Urinary bladder (tissue), 4 donors: ENCODE data around the gene FARP2. TPM values are rescaled to one million over a fixed set of nuclear protein-coding genes. Genes with fewer than 3 reads are reported as not detected.
"Not testable (repeated sequence)": the region's sequence is repeated elsewhere in the genome, so short reads cannot be mapped to it uniquely, and the experiment has no call there.

ENCODE experiments used
- DNase-seq: peaks from one replicate; pipeline ENCODE4 v3.0.0-alpha.2; 2015; ENCODE audit errors: extremely low spot score
- H3K27ac ChIP-seq: one replicate; pipeline ENCODE4 v1.5.1; 2013; ENCODE audit warnings: low read depth, mild to moderate bottlenecking, moderate library complexity
- H3K36me3 ChIP-seq: one replicate; pipeline ENCODE4 v1.6.1; 2013; ENCODE audit warnings: mild to moderate bottlenecking, moderate library complexity; ENCODE audit not compliant: insufficient read depth
- H3K4me1 ChIP-seq: one replicate; pipeline ENCODE4 v1.6.1; 2013; ENCODE audit warnings: mild to moderate bottlenecking, moderate library complexity; ENCODE audit not compliant: insufficient read depth
- H3K4me3 ChIP-seq: one replicate; pipeline ENCODE4 v1.5.1; 2013; ENCODE audit warnings: low read depth, low read length
- WGBS: extraction: QIAGEN DNeasy Blood & Tissue Kit; methylation state at CpG from one replicate; pipeline ENCODE4 v1.1.7; 2013; 5-methylcytosine and 5-hydroxymethylcytosine counted together
- polyA plus RNA-seq: library from polyadenylated mRNA; stranded (reverse); fragments of 200-250 nt; gene quantifications from one replicate; pipeline ENCODE4 v1.2.3, GENCODE V29; 2013
- total RNA-seq: library from RNA; depleted of rRNA; stranded (reverse); fragments of >200 nt; gene quantifications from one replicate; pipeline ENCODE4 v1.2.3, GENCODE V29; 2014
- donor health status: healthy with polysubstance abuse.
- donor health status: healthy.

The FARP2 gene
- total and polyA plus RNA-seq, 2 donors: 16.2 to 51.7 TPM

GRCh38 chr2:241417626-241418025 lies 61.5 kb downstream of the FARP2 start:
- 81% methylated on average over 6 of the region's 6 CpGs for WGBS
- Histone ChIP-seq H3K4me3 (no peak overlapping the region), H3K36me3 (no peaks in the 10 kb centered on the region)

GRCh38 chr2:241421330-241421729 lies 65.2 kb downstream of the FARP2 start:
- Histone ChIP-seq H3K4me1 (no peaks in the 10 kb centered on the region), H3K4me3 (no peak overlapping the region), H3K27ac (no peak overlapping the region), H3K36me3 (no peaks in the 10 kb centered on the region)
- DNase-seq: no peak
- 93% methylated on average over 3 of the region's 3 CpGs for WGBS

More at GRCh38 chr2:241417626-241418025, 61.5 kb downstream of the FARP2 start:
- no peak overlapping the region for H3K27ac ChIP-seq
- DNase-seq: no peak
- H3K4me1 ChIP-seq: no peaks in the 10 kb centered on the region

DNA sequence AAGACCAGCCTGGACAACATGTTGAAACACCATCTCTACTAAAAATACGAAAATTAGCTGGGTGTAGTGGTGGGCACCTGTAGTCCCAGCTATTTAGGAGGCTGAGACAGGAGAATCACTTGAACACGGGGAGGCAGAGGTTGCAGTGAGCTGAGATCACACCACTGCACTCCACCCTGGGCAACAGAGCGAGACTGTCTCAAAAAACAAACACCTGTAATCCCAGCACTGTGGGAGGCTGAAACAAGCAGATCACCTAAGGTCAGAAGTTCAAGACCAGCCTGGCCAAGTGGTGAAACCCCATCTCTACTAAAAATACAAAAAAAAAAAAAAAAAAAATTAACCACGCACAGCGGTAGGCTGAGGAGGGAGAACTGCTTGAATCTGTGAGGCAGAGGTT lies 65.9 kb downstream of the FARP2 start:
- 97% methylated on average over 5 of the region's 5 CpGs for WGBS
- H3K4me3 ChIP-seq, H3K4me1 ChIP-seq, DNase-seq, H3K27ac ChIP-seq, H3K36me3 ChIP-seq: not testable (repeated sequence)

DNA sequence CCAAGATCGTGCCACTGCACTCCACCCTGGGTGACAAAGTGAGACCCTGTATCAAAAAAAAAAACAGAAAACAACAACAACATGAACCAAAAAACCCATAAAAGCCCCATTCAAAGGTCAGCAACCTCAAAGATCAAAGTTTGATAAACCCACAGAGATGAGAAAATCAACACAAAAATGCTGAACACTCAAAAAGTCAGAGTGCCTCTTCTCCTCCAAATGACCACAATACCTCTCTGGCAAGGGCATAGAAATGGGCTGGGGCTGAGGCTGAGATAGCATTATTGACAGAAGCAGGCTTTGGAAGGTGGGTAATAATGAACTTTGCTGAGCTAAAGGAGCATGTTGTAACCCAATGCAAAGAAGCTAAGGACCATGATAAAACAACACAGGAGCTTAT lies 66.3 kb downstream of the FARP2 start:
- H3K4me1 ChIP-seq: no peaks in the 10 kb centered on the region
- DNase-seq: no peak
- WGBS: 100% methylated on average over 1 of the region's 1 CpG
- H3K27ac ChIP-seq: no peak overlapping the region
- no peak overlapping the region for H3K4me3 ChIP-seq
- no peaks in the 10 kb centered on the region for H3K36me3 ChIP-seq

DNA sequence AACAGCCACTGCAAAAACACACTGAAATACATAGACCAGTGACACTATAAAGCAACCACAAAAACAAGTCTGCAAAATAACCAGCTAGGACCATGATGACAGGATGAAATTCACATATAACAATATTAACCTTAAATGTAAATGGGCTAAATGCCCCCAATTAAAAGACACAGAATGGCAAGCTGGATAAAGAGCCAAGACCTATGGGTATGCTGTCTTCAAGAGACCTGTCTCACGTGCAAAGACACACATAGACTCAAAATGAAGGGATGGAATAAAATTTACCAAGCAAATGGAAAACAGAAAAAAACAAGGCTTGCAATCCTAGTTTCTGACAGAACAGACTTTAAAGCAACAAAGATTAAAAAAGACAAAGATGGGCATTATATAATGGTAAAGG lies 67.4 kb downstream of the FARP2 start:
- not testable (repeated sequence) for H3K36me3 ChIP-seq, H3K27ac ChIP-seq, H3K4me3 ChIP-seq, DNase-seq, H3K4me1 ChIP-seq
- WGBS: 97% methylated on average over 1 of the region's 1 CpG

DNA sequence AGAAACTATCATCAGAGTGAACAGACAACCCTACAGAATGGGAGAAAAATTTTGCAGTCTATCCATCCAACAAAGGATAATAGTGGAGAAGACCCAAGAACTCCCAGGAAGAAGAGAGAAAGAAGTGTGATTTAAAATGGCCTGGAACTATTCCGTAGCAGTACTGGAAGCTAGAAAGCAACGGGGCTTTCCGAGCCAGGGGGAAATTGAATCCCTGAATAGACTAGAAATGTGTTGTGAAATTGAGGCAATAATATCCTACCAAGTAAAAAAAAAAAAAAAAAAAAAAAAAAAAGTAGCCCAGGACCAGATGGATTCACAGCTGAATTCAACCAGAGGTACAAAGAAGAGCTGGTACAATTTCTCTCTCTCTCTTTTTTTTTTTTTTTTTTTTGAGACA lies 69.3 kb downstream of the FARP2 start:
- H3K27ac ChIP-seq: no peak overlapping the region
- 97% methylated on average over 3 of the region's 3 CpGs for WGBS

DNA sequence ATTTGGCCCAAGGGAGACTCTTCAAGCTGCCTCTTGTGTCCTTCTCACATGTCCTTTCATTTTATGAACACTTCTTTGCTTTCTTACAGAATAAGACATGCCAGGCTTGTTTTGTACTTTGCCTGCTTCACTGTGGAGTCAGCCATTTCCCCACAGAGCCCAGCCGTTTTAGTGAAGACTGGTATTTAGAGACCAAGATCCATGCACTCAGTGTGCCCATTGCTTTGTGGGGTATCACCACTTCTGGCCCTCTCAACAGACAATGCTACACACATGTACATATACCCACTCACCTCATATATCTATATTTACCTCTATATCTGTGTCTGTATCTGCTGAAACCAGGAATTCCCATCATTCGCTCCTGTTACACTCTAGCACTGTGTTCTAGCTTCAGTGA lies 74.1 kb downstream of the FARP2 start:
- WGBS: 93% methylated on average over 2 of the region's 2 CpGs

More for the DNA sequence above, 69.3 kb downstream of the FARP2 start:
- DNase-seq: no peak
- Histone ChIP-seq H3K4me1 (no peaks in the 10 kb centered on the region), H3K4me3 (no peak overlapping the region), H3K36me3 (no peaks in the 10 kb centered on the region)

DNA sequence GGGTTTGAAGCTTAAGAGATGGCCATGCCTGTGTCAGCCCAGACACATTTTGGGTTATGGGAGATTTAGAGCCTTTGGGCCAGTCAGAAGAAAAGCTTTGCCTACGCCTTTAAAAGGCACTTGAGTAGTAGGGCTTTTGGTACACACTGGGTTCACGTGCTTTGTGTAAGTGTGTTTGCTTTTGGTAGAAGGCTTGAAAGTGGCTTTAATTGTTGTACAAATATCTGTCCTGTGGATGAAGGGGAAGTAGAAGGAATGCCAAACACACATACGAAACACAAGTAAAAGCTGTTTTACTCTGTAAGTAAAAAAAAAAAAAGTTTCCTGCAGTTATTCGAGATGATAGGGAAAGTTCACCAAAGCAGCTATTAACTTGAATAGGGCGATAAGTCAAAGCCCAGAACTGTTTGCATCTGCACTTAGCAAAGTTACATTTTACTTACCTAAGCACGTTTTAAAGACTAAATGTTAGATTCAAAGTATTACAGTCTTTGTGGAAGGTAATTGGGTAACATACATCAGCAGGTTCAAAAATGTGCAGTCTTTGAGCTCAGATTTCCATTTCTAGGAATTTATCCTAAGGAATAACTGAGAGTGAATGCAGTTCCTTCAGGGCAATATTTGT lies 76.9 kb downstream of the FARP2 start:
- H3K27ac ChIP-seq: no peak overlapping the region
- H3K36me3 ChIP-seq: peaks cover 8% of the 10 kb centered on the region
- no peak for DNase-seq
- 90% methylated on average over 6 of the region's 6 CpGs for WGBS
- no peak overlapping the region for H3K4me3 ChIP-seq
- H3K4me1 ChIP-seq: no peaks in the 10 kb centered on the region

More for the DNA sequence above, 74.1 kb downstream of the FARP2 start:
- peaks cover 7% of the 10 kb centered on the region for H3K36me3 ChIP-seq
- DNase-seq: no peak
- no peak overlapping the region for H3K4me3 ChIP-seq
- no peak overlapping the region for H3K27ac ChIP-seq
- no peaks in the 10 kb centered on the region for H3K4me1 ChIP-seq

DNA sequence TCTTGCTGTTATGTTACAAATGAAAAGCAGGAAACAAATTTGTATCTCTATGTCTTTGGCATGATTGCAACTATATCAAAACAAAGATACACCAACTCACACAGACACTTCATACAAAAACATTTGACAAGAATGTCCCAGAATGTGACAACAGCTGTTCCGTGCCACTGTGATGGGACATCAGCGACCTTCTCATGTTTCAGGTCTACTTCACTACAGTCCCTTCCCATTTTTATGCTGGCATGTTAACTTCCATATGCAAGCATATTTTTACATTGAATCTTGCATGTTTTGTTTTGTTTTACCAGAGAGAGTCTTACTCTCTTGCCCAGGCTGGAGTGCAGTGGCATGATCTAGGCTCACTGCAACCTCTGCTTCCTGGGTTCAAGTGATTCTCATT lies 81.1 kb downstream of the FARP2 start:
- 94% methylated on average over 2 of the region's 2 CpGs for WGBS
- no peak overlapping the region for H3K27ac ChIP-seq
- no peak overlapping the region for H3K4me3 ChIP-seq
- H3K36me3 ChIP-seq: peaks cover 14% of the 10 kb centered on the region
- no peak for DNase-seq
- H3K4me1 ChIP-seq: no peaks in the 10 kb centered on the region

DNA sequence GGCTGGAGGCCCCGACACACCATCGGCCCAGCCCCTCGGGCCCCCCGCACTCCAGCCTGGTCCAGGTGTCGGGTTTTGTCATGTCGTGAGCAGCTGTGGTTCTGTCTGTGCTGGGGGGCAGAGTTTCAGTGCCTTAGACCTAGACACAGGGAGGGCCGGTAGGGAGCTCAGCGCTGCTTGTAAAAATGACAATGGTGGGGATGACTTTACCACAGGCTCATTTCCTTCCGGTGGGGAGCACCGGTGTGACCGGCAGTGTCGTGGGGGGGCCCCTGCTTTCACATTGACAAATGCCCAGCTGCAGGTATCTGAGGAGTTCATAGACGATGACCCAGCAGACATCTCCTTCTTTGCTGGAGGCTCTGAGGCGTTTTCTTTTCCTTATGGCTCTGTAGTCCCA lies 85.4 kb downstream of the FARP2 start:
- no peaks in the 10 kb centered on the region for H3K4me1 ChIP-seq
- DNase-seq: no peak
- H3K4me3 ChIP-seq: no peak overlapping the region
- H3K27ac ChIP-seq: no peak overlapping the region
- WGBS: 81% methylated on average over 14 of the region's 14 CpGs
- peaks cover 12% of the 10 kb centered on the region for H3K36me3 ChIP-seq

DNA sequence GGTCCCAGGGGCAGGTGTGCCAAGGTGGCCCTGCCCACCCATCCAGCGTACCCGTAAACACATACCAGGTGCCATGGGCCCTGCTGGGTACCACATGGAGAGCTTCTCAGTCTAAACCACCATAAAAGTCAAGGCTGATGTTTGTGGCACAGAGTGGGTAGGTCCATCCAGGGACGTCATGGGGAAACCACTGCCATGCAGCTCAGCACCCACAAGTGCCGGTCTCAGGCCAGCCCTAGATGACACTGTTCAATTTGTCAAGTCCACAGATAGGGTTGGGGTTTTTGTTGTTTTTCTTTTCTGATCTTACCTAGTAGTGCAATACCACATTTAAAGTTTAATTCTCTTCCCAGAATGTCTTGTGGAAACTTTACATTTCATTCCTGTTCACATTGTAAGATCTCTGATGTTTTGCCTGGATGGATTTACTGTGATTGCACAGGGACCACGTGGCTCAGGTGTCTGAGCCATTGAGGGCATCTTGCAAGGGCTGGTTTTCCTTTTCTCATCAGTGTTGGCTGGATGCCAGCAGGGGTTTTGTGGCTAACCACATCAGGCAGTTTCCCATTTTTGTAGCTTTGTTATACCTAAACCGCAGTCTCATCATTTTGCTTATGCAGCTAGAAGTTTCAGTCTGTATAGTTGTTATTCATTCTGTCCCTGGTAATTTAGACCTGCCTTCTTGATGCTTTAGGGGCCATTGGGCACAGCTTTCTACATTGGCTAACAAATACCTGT lies 87.6 kb downstream of the FARP2 start:
- Histone ChIP-seq H3K4me3 (no peak overlapping the region), H3K27ac (no peak overlapping the region), H3K36me3 (peaks cover 11% of the 10 kb centered on the region), H3K4me1 (no peaks in the 10 kb centered on the region)
- 83% methylated on average over 6 of the region's 6 CpGs for WGBS
- DNase-seq: no peak

GRCh38 chr2:241445426-241445825 lies 89.3 kb downstream of the FARP2 start:
- no peak for DNase-seq
- Histone ChIP-seq H3K4me3 (no peak overlapping the region), H3K27ac (no peak overlapping the region), H3K36me3 (peaks cover 11% of the 10 kb centered on the region), H3K4me1 (no peaks in the 10 kb centered on the region)
- 81% methylated on average over 2 of the region's 2 CpGs for WGBS

GRCh38 chr2:241450092-241450491 lies 94.0 kb downstream of the FARP2 start:
- H3K4me3 ChIP-seq, H3K36me3 ChIP-seq, H3K27ac ChIP-seq, H3K4me1 ChIP-seq, DNase-seq: not testable (repeated sequence)
- 84% methylated on average over 7 of the region's 7 CpGs for WGBS

- DNase-seq: no peak
- 62% methylated on average over 10 of the region's 10 CpGs for WGBS
- no peaks in the 10 kb centered on the region for H3K36me3 ChIP-seq
- H3K4me3 ChIP-seq: no peak overlapping the region
- H3K27ac ChIP-seq: no peak overlapping the region
- no peaks in the 10 kb centered on the region for H3K4me1 ChIP-seq
Measured at GRCh38 chr2:241451840-241452506, 95.9 kb downstream of the FARP2 start.
